ENCODE measurements around the gene TSPAN4.

Gene TSPAN4

DNA sequence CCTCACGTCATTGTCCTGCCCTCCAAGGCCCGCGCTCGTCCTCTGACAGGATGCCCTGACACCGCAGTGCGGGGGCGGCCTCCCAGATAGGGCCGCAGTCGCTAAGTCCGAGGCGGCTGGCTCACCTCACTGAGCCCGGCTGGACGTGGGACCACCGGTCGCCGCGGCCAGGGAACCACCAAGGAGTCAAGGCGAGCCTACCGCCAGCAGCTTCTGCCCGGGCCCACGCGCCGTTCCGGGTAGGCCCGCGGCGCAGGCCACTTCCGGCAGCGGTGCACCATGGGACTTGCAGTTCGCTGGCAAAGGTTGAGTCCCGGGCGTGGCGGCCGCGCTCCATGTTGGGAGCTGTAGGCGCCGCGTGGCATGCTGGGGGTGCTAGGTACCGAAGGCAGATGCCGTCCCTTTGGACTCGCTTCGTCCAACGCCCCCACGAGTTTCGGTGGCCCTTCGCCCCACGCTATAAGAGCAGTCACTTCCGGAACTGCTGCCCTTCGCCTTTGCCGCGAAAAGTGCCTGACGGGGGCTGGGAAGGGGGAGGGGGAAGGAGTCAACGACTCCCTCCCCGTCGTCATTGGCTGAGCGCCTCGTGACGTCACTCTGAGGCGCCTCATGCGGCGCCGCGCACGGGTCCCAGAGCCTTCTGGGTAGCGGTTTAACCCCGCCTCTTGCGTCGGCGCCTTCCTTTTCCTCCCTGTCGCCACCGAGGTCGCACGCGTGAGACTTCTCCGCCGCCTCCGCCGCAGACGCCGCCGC, 33.2 kb upstream of the TSPAN4 start, which contains the start of gene RPLP2:
RPLP2 (plus strand) TSS at position 681 of the 753 bp plus-strand sequence. CDS start 268 bp downstream, outside the sequence.
- H3K27ac ChIP-seq (ENCODE audit: extremely low read depth, low read depth, low read length) = peak within 1 kb of the TSS; percentile 82
- CTCF ChIA-PET = no interaction called here
- no peaks in the 10 kb centered on the region for H3K4me1 ChIP-seq (ENCODE audit: control insufficient read depth, insufficient read depth, low read length)
- POLR2A ChIA-PET = interaction anchor here (0.6 to 2.0 kb wide), 17 partner anchors 10 to 234 kb away, joined by 3 to 33 read pairs (median 4); partner anchors contain the start of genes PNPLA2 and TSPAN4
- H3K4me3 ChIP-seq (ENCODE audit: low read depth, low read length) = peak within 1 kb of the TSS; percentile 91
- no peaks in the 10 kb centered on the region for H3K9me3 ChIP-seq (ENCODE audit: control insufficient read depth, insufficient read depth, low read depth, low read length)
- H3K36me3 ChIP-seq (ENCODE audit: control insufficient read depth in 2 of 2, insufficient read depth in 1 of 2, low read length in 2 of 2) = peaks cover 0 to 38% of the 10 kb centered on the region in 2 experiments; a peak in 1 of 3 replicates
- TF ChIP-seq, protein P1, sequence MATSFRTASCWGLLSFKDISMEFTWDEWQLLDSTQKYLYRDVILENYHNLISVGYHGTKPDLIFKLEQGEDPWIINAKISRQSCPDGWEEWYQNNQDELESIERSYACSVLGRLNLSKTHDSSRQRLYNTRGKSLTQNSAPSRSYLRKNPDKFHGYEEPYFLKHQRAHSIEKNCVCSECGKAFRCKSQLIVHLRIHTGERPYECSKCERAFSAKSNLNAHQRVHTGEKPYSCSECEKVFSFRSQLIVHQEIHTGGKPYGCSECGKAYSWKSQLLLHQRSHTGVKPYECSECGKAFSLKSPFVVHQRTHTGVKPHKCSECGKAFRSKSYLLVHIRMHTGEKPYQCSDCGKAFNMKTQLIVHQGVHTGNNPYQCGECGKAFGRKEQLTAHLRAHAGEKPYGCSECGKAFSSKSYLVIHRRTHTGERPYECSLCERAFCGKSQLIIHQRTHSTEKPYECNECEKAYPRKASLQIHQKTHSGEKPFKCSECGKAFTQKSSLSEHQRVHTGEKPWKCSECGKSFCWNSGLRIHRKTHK (tag by site-specific recombination; IDR thresholded peaks at IDR 0.05) = no peak
- no peak for TF ChIP-seq ZNF791 (tag by site-specific recombination; IDR thresholded peaks at IDR 0.05)
- TF ChIP-seq TCF7L2 (IDR thresholded peaks at IDR 0.05; ENCODE audit: borderline replicate concordance, low read depth, low read length) = no peak
- peak; percentile 90 for TF ChIP-seq FEZF1 (tag by site-specific recombination; IDR thresholded peaks at IDR 0.05)
- TF ChIP-seq, protein P2, sequence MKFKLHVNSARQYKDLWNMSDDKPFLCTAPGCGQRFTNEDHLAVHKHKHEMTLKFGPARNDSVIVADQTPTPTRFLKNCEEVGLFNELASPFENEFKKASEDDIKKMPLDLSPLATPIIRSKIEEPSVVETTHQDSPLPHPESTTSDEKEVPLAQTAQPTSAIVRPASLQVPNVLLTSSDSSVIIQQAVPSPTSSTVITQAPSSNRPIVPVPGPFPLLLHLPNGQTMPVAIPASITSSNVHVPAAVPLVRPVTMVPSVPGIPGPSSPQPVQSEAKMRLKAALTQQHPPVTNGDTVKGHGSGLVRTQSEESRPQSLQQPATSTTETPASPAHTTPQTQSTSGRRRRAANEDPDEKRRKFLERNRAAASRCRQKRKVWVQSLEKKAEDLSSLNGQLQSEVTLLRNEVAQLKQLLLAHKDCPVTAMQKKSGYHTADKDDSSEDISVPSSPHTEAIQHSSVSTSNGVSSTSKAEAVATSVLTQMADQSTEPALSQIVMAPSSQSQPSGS (tag by site-specific recombination; IDR thresholded peaks at IDR 0.05; ENCODE audit: low read depth) = peak; percentile 97
- peak; percentile 81 for TF ChIP-seq GLIS2 (tag by site-specific recombination; IDR thresholded peaks at IDR 0.05)
- peak; percentile 89 for TF ChIP-seq SP2 (tag by site-specific recombination; IDR thresholded peaks at IDR 0.05)
- no peak for TF ChIP-seq ZNF654 (tag by site-specific recombination; IDR thresholded peaks at IDR 0.05; ENCODE audit: low read depth)
- no peak for TF ChIP-seq ZNF621 (tag by site-specific recombination; IDR thresholded peaks at IDR 0.05)
- peak; percentile 94; the same call in 1 of the 2 replicates for TF ChIP-seq ZFP69B (tag by site-specific recombination; IDR thresholded peaks at IDR 0.05)
- peak; percentile 98 for TF ChIP-seq ZNF335 (tag by site-specific recombination; conservative IDR thresholded peaks at IDR 0.05)
- TF ChIP-seq ZNF169 (tag by site-specific recombination; IDR thresholded peaks at IDR 0.05) = no peak
- TF ChIP-seq ZNF660 (tag by site-specific recombination; IDR thresholded peaks at IDR 0.05) = no peak
- TF ChIP-seq, protein P3, sequence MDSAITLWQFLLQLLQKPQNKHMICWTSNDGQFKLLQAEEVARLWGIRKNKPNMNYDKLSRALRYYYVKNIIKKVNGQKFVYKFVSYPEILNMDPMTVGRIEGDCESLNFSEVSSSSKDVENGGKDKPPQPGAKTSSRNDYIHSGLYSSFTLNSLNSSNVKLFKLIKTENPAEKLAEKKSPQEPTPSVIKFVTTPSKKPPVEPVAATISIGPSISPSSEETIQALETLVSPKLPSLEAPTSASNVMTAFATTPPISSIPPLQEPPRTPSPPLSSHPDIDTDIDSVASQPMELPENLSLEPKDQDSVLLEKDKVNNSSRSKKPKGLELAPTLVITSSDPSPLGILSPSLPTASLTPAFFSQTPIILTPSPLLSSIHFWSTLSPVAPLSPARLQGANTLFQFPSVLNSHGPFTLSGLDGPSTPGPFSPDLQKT (IDR thresholded peaks at IDR 0.05; ENCODE audit: borderline replicate concordance, low read depth, low read length) = peak; percentile 88; the same call in 1 of the 2 replicates
- TF ChIP-seq, protein P4, sequence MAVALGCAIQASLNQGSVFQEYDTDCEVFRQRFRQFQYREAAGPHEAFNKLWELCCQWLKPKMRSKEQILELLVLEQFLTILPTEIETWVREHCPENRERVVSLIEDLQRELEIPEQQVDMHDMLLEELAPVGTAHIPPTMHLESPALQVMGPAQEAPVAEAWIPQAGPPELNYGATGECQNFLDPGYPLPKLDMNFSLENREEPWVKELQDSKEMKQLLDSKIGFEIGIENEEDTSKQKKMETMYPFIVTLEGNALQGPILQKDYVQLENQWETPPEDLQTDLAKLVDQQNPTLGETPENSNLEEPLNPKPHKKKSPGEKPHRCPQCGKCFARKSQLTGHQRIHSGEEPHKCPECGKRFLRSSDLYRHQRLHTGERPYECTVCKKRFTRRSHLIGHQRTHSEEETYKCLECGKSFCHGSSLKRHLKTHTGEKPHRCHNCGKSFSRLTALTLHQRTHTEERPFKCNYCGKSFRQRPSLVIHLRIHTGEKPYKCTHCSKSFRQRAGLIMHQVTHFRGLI (tag by site-specific recombination; IDR thresholded peaks at IDR 0.05) = 0 out of 2 replicates have a peak, but pooled peaks have one; percentile 22
- TF ChIP-seq ZNF747 (tag by site-specific recombination; IDR thresholded peaks at IDR 0.05) = no peak
- no peak for TF ChIP-seq ZNF768 (tag by site-specific recombination; IDR thresholded peaks at IDR 0.05)
- no peak for TF ChIP-seq ZNF561 (tag by site-specific recombination; IDR thresholded peaks at IDR 0.05; ENCODE audit: borderline replicate concordance)
- TF ChIP-seq ZNF239 (tag by site-specific recombination; IDR thresholded peaks at IDR 0.05) = no peak
- no peak for TF ChIP-seq ZNF600 (tag by site-specific recombination; IDR thresholded peaks at IDR 0.05)
- TF ChIP-seq ZNF555 (tag by site-specific recombination; conservative IDR thresholded peaks at IDR 0.05) = no peak
- no peak for TF ChIP-seq ZNF223 (tag by site-specific recombination; IDR thresholded peaks at IDR 0.05)
- no peak for TF ChIP-seq HOXC10 (CRISPR knock-in tag; IDR thresholded peaks at IDR 0.05)
- no peak for TF ChIP-seq ZNF366 (tag by site-specific recombination; conservative IDR thresholded peaks at IDR 0.05)
- no peak for TF ChIP-seq HOXA7 (CRISPR knock-in tag; IDR thresholded peaks at IDR 0.05; ENCODE audit: borderline replicate concordance)
- TF ChIP-seq SCRT2 (tag by site-specific recombination; IDR thresholded peaks at IDR 0.05) = no peak
- TF ChIP-seq ZNF707 (tag by site-specific recombination; IDR thresholded peaks at IDR 0.05) = no peak
- peak; percentile 62 for TF ChIP-seq SP7 (tag by site-specific recombination; IDR thresholded peaks at IDR 0.05)
- no peak for TF ChIP-seq ZNF138 (tag by site-specific recombination; IDR thresholded peaks at IDR 0.05; ENCODE audit: borderline replicate concordance)
- peak; percentile 16; the same call in 1 of the 2 replicates for TF ChIP-seq OSR2 (tag by site-specific recombination; IDR thresholded peaks at IDR 0.05)
- TF ChIP-seq ZNF792 (tag by site-specific recombination; IDR thresholded peaks at IDR 0.05) = no peak
- TF ChIP-seq KLF16 (tag by site-specific recombination; IDR thresholded peaks at IDR 0.05) = peak; percentile 75
- peak; percentile 79 for TF ChIP-seq ZFHX2 (tag by site-specific recombination; conservative IDR thresholded peaks at IDR 0.05)
- TF ChIP-seq ZNF221 (tag by site-specific recombination; IDR thresholded peaks at IDR 0.05; ENCODE audit: borderline replicate concordance) = no peak
- peak; percentile 96; the same call in 1 of the 2 replicates for TF ChIP-seq KLF7 (tag by site-specific recombination; IDR thresholded peaks at IDR 0.05; ENCODE audit: borderline replicate concordance)

Measured in HEK293 (cell line).